Activated T-cell treated with anti-CD3 and anti-CD28 coated beads for 24 hours (primary cell): Measurements from ENCODE around the gene PCDHGA11.
A peak's percentile ranks its signal among the peaks of the same experiment; 100 is the strongest.
"Not testable (repeated sequence)": the region's sequence is repeated elsewhere in the genome, so short reads cannot be mapped to it uniquely, and the experiment has no call there.

Experiments
- DNase-seq: peaks from one replicate; pipeline ENCODE4 v3.0.0-alpha.2; 2020; ENCODE audit warnings: low read depth

PCDHGA11 gene

DNA sequence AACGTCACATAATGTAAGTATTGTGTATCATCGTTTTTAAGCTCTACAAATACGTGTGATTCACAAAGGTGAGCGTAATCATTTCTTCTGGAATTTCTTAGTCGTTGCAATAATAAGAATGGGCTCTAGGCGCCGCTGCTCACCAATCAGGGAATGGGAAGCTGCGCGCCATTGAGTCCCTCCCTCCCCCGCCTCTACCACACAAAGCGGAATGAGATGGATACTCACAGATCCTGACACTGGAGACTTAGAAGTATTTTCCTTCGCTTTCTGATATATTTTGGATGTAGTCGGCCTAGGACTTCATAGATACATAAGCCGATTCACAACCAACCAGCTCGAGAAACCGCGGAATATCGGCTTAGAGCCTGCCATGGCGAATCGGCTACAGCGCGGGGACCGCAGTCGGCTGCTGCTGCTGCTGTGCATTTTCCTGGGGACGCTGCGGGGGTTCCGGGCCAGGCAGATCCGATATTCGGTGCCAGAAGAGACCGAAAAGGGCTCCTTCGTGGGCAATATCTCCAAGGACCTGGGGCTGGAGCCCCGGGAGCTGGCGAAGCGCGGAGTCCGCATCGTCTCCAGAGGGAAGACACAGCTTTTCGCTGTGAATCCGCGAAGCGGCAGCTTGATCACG is at the start of gene PCDHGA11:
Gene PCDHGA11 (plus strand): TSS at position 197 of the 634 bp plus-strand sequence. CDS start 177 bp downstream, at position 374.
- DNase-seq = no peak

GRCh38 chr5:141371572-141372475 is 49.0 kb upstream of the PCDHGA11 start:
- DNase-seq = no peak

DNA sequence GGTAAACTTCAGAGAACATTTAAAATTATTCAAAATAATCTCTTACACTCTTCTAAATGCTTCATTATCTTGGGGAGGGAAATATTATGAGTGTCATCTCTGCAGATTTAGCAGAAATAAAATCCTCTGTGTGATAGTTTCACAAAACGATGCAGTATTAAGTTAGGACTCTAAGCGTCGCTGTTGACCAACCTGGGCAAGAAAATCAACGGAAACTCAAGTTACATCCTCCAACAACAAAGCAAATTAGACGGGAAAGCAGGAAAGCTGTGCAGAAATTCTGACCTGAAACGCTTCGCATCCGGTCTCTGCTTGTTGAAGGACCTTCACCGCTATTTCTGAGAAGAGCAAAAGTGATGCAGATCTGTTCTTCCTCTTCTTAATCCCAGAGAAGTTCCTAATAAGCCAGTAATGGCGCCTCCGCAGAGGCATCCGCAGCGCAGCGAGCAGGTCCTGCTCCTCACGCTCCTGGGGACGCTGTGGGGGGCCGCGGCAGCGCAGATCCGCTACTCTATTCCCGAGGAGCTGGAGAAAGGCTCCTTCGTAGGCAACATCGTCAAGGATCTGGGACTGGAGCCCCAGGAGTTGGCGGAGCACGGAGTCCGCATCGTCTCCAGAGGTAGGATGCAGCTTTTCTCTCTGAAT is 47.1 kb upstream of the PCDHGA11 start, which contains the start of gene PCDHGA6:
Gene PCDHGA6 (plus strand): TSS at position 219 of the 645 bp plus-strand sequence. CDS start 193 bp downstream, at position 412.
- DNase-seq = no peak

GRCh38 chr5:141374627-141375026 is 46.2 kb upstream of the PCDHGA11 start:
- no peak for DNase-seq

DNA sequence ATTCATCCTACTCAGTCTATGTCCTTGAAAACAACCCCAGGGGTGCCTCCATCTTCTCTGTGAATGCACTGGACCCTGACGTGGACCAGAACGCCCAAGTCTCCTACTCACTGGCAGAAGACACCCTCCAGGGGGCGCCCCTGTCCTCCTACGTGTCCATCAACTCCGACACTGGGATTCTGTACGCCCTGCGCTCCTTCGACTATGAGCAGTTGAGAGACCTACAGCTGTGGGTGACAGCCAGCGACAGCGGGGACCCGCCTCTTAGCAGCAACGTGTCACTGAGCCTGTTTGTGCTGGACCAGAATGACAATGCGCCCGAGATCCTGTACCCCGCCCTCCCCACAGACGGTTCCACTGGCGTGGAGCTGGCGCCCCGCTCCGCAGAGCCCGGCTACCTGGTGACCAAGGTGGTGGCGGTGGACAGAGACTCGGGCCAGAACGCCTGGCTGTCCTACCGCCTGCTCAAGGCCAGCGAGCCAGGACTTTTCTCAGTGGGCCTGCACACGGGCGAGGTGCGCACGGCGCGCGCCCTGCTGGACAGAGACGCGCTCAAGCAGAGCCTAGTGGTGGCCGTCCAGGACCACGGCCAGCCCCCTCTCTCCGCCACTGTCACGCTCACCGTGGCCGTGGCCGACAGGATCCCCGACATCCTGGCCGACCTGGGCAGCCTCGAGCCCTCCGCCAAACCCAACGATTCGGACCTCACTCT is 45.3 kb upstream of the PCDHGA11 start:
- DNase-seq = not testable (repeated sequence)

- no peak for DNase-seq
Measured at GRCh38 chr5:141382469-141383294, 38.2 kb upstream of the PCDHGA11 start, which contains the start of gene PCDHGA7. PCDHGA7 (plus strand) TSS chr5:141382742; CDS start chr5:141382900, 158 bp downstream.

DNA sequence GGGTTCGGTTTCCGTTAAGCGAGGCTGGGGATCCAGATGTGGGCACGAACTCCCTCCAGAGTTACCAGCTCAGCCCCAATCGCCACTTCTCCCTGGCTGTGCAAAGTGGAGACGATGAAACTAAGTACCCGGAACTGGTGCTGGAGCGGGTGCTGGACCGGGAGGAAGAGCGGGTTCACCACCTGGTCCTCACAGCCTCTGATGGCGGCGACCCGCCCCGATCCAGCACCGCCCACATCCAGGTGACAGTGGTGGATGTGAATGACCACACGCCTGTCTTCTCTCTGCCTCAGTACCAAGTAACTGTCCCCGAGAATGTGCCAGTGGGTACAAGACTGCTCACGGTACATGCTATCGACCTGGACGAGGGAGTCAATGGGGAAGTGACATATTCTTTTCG is 37.5 kb upstream of the PCDHGA11 start:
- no peak for DNase-seq

DNA sequence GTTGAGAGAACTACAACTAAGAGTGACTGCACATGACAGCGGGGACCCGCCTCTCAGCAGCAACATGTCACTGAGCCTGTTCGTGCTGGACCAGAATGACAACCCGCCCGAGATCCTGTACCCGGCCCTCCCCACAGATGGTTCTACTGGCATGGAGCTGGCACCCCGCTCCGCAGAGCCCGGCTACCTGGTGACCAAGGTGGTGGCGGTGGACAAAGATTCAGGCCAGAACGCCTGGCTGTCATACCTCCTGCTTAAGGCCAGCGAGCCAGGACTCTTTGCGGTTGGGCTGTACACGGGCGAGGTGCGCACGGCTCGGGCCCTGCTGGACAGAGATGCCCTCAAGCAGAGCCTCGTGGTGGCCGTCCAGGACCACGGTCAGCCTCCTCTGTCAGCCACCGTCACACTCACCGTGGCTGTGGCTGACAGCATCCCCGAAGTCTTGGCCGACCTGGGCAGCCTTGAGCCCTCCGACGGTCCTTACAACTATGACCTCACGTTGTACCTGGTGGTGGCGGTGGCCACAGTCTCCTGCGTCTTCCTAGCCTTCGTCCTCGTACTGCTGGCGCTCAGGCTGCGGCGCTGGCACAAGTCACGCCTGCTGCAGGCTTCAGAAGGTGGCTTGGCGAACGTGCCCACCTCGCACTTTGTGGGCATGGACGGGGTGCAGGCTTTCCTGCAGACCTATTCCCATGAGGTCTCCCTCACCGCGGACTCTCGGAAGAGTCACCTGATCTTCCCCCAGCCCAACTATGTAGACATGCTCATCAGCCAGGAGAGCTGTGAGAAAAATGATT is 36.2 kb upstream of the PCDHGA11 start:
- DNase-seq = no peak

GRCh38 chr5:141387557-141388311 is 33.1 kb upstream of the PCDHGA11 start, which contains the start of gene PCDHGB4:
PCDHGB4 (plus strand) TSS chr5:141387698; CDS start chr5:141387885, 187 bp downstream.
- DNase-seq = not testable (repeated sequence)

DNA sequence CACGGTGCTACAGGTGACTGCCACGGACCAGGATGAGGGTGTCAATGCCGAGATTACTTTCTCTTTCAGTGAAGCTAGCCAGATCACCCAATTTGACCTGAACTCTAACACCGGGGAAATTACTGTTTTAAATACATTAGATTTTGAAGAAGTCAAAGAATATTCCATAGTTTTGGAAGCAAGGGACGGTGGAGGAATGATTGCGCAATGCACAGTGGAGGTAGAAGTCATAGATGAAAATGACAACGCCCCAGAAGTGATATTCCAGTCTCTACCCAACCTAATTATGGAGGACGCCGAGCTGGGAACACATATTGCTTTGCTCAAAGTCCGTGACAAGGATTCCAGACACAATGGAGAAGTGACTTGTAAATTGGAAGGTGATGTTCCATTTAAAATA is 32.2 kb upstream of the PCDHGA11 start:
- no peak for DNase-seq

- no peak for DNase-seq
Measured at GRCh38 chr5:141389153-141390042, 31.5 kb upstream of the PCDHGA11 start.

- no peak for DNase-seq
Measured at GRCh38 chr5:141392429-141393198, 28.2 kb upstream of the PCDHGA11 start, which contains the start of gene PCDHGA8. PCDHGA8 (plus strand) TSS chr5:141392633; CDS start chr5:141392814, 181 bp downstream.

DNA sequence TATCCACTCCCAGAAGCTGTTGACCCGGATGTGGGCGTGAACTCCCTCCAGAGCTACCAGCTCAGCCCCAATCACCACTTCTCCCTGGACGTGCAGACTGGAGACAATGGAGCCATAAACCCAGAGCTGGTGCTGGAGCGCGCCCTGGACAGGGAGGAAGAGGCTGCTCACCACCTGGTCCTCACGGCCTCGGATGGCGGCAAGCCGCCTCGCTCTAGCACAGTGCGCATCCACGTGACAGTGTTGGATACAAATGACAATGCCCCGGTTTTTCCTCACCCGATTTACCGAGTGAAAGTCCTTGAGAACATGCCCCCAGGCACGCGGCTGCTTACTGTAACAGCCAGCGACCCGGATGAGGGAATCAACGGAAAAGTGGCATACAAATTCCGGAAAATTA is 27.6 kb upstream of the PCDHGA11 start:
- no peak for DNase-seq

DNA sequence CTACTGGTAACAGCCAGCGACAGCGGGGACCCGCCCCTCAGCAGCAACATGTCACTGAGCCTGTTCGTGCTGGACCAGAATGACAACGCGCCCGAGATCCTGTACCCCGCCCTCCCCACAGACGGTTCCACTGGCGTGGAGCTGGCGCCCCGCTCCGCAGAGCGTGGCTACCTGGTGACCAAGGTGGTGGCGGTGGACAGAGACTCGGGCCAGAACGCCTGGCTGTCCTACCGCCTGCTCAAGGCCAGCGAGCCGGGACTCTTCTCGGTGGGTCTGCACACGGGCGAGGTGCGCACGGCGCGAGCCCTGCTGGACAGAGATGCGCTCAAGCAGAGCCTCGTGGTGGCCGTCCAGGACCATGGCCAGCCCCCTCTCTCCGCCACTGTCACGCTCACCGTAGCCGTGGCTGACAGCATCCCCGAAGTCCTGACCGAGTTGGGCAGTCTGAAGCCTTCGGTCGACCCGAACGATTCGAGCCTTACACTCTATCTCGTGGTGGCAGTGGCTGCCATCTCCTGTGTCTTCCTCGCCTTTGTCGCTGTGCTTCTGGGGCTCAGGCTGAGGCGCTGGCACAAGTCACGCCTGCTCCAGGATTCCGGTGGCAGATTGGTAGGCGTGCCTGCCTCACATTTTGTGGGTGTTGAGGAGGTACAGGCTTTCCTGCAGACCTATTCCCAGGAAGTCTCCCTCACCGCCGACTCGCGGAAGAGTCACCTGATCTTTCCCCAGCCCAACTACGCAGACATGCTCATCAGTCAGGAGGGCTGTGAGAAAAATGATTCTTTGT is 26.3 kb upstream of the PCDHGA11 start:
- not testable (repeated sequence) for DNase-seq

- DNase-seq = peak; percentile 27
Measured at GRCh38 chr5:141397756-141398551, 22.9 kb upstream of the PCDHGA11 start, which contains the start of gene PCDHGB5. PCDHGB5 (plus strand) TSS chr5:141397947; CDS start chr5:141398128, 181 bp downstream.
